Measurements from ENCODE around the gene CD68. TPM values are rescaled to one million over a fixed set of nuclear protein-coding genes. Genes with fewer than 3 reads are reported as not detected.

Gene CD68
- total RNA-seq, result 10 to 100 TPM; 32.5 to 33.9 TPM

GRCh38 chr17:7579001-7579833, at the start of gene CD68:
CD68 (plus strand) TSS chr17:7579638; CDS start chr17:7579678, 40 bp downstream.
- Mint-ChIP-seq H3K9me3 (no peaks in the 10 kb centered on the region), H3K4me1 (peaks cover 68% of the 10 kb centered on the region), H3K4me3 (peak within 1 kb of the TSS; percentile 80), H3K36me3 (peaks cover 47% of the 10 kb centered on the region), H3K27me3 (no peaks in the 10 kb centered on the region), H3K27ac (peak within 1 kb of the TSS; percentile 96)
- DNase-seq (peak; percentile 61), ATAC-seq (ENCODE audit: low read depth) (peak; percentile 51)
- POLR2A ChIA-PET, result interaction anchor here (0.6 to 2.5 kb wide), 14 partner anchors 9 to 144 kb away, joined by 3 to 14 read pairs (median 4); partner anchors contain the start of genes FXR2, SAT2, SENP3 and SOX15

GRCh38 chr17:7530023-7530900, 49.2 kb upstream of the CD68 start:
- no peak for DNase-seq
- Mint-ChIP-seq H3K4me3 (no peak overlapping the region), H3K27ac (no peak overlapping the region), H3K4me1 (peaks cover 2% of the 10 kb centered on the region), H3K9me3 (peaks cover 14% of the 10 kb centered on the region), H3K27me3 (no peaks in the 10 kb centered on the region), H3K36me3 (peaks cover 7% of the 10 kb centered on the region)
- POLR2A ChIA-PET, result no interaction called here
- no peak for ATAC-seq (ENCODE audit: low read depth)

DNA sequence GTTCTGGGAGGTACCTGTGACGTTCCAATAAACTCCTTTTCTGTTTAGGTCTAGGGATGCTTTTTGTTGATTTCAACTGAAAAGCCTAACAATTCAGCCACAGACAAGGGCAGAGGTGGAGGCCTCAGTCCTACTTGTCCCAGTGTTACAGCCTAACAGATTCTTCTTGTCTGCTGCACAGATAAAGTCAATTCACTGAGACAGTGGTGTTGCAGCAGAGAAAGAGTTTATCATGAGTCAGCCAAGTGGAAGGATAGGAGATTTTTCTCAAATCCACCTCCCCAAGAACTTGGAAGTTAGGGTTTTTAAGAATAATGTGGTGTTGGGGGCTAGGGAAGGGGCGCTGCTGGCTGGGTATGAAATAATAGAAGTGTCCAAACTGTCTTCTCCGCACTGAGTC, 41.4 kb upstream of the CD68 start:
- ATAC-seq (ENCODE audit: low read depth) (no peak), DNase-seq (no peak)
- Mint-ChIP-seq H3K27me3 (peaks cover 2% of the 10 kb centered on the region), H3K27ac (no peak overlapping the region), H3K4me1 (peaks cover 2% of the 10 kb centered on the region), H3K36me3 (peaks cover 5% of the 10 kb centered on the region), H3K4me3 (no peak overlapping the region), H3K9me3 (peaks cover 6% of the 10 kb centered on the region)
- POLR2A ChIA-PET, result interaction anchor here (1.0 kb wide), 1 partner anchor 12 kb away, joined by 3 read pairs; no protein-coding TSS in a partner anchor

GRCh38 chr17:7538891-7539545, 40.4 kb upstream of the CD68 start:
- ATAC-seq (ENCODE audit: low read depth) (no peak), DNase-seq (no peak)
- Mint-ChIP-seq H3K27ac (no peak overlapping the region), H3K36me3 (peaks cover 5% of the 10 kb centered on the region), H3K27me3 (peaks cover 6% of the 10 kb centered on the region), H3K4me3 (no peak overlapping the region), H3K4me1 (peaks cover 4% of the 10 kb centered on the region), H3K9me3 (peaks cover 6% of the 10 kb centered on the region)
- POLR2A ChIA-PET, result interaction anchor here (1.0 kb wide), 1 partner anchor 11 kb away, joined by 3 read pairs; no protein-coding TSS in a partner anchor

DNA sequence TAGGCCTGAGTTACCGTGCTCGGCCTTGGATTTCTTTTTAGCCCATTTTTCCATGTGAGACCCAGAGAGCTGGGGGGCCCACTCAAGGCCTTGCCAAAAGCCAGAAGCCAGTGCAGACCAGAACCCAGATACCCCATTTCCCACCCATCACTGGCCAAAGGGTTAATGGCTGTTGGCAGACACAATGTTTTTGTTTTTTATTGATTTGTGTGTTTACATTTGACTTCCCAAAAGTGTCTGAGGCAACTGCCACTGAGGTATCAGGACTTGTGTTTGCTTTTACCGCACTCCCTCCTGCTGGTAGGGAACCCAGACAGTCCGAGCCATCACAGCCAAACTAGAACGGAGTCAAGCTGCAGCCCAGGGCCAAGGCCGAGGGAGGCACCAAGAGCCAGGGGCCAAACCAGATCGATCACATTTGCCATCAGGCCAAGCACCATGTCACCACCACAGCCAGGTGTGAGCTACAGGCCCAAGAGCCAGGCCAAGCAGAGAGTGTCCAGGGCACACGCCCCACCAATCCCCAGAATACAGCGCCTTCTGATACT, 38.3 kb upstream of the CD68 start:
- H3K4me3 Mint-ChIP-seq, result no peak overlapping the region
- ATAC-seq (ENCODE audit: low read depth) (no peak), DNase-seq (no peak)
- POLR2A ChIA-PET, result no interaction called here
- peaks cover 5% of the 10 kb centered on the region for H3K36me3 Mint-ChIP-seq
- H3K4me1 Mint-ChIP-seq, result peaks cover 2% of the 10 kb centered on the region
- H3K27ac Mint-ChIP-seq, result no peak overlapping the region
- peaks cover 6% of the 10 kb centered on the region for H3K9me3 Mint-ChIP-seq
- H3K27me3 Mint-ChIP-seq, result peaks cover 6% of the 10 kb centered on the region

DNA sequence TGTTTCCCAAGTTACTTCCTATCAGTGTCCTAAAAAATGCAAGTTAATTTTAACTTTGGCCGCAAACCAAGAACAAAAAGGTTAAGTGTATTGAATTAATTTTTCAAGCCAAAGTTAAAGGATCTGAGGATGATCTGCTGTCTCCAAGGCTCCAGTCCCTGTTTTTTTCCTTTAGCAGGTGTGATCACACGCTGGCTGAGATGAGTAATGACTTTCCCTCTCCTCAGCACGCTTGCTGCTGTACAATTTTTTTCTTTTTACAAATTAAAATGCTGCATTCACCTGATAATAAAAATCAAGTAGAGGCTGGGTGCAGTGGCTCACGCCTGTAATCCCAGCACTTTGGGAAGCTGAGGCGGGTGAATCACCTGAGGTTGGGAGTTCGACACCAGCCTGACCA, 34.5 kb upstream of the CD68 start:
- Mint-ChIP-seq H3K27me3 (peaks cover 5% of the 10 kb centered on the region), H3K9me3 (no peaks in the 10 kb centered on the region), H3K4me1 (peaks cover 15% of the 10 kb centered on the region), H3K36me3 (peaks cover 12% of the 10 kb centered on the region), H3K27ac (no peak overlapping the region), H3K4me3 (no peak overlapping the region)
- no peak for ATAC-seq (ENCODE audit: low read depth)
- POLR2A ChIA-PET, result no interaction called here
- DNase-seq, result no peak

DNA sequence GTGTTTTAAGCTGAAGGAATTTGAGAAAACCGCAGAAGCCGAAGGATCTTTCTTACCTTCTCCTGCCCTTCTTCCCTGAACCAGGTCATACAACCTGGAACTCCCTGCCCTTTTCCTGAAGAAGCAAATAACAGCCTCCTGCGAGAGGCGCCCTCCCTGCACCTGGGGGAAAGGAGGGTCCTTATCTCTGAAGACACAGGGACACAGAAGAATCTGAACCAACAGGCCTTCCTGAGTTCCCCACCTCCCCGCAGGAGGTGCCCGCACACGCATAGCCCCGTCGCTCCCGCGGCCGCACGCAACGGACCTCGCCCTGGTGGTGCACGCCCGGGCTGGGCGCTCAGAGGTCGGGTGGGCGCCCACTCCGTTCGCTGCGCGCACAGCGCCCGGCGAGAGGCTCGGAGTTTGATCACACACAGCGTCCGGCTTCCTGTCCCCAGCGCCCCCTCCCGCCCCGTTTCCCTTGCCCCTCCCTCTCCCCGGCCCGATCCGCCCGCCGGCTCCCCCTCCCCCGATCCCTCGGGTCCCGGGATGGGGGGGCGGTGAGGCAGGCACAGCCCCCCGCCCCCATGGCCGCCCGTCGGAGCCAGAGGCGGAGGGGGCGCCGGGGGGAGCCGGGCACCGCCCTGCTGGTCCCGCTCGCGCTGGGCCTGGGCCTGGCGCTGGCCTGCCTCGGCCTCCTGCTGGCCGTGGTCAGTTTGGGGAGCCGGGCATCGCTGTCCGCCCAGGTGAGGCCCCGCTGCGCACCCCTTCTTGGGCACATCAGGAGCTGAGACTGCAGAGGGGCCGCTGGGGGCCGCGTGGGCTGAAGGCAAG, 30.6 kb upstream of the CD68 start, which contains the start of gene TNFSF12:
Gene TNFSF12 (plus strand): TSS at position 474 of the 816 bp plus-strand sequence. CDS start 96 bp downstream, at position 570.
- peak; percentile 77 for DNase-seq
- peaks cover 4% of the 10 kb centered on the region for H3K27me3 Mint-ChIP-seq
- peak within 1 kb of the TSS; percentile 97 for H3K27ac Mint-ChIP-seq
- H3K4me3 Mint-ChIP-seq, result peak within 1 kb of the TSS; percentile 100
- peaks cover 43% of the 10 kb centered on the region for H3K4me1 Mint-ChIP-seq
- POLR2A ChIA-PET, result interaction anchor here (0.7 to 2.9 kb wide), 9 partner anchors 10 to 138 kb away, joined by 3 to 10 read pairs (median 5); partner anchors contain the start of genes CD68, POLR2A, TNFSF13 and ZBTB4
- peak; percentile 62 for ATAC-seq (ENCODE audit: low read depth)
- peaks cover 28% of the 10 kb centered on the region for H3K36me3 Mint-ChIP-seq
- no peaks in the 10 kb centered on the region for H3K9me3 Mint-ChIP-seq

DNA sequence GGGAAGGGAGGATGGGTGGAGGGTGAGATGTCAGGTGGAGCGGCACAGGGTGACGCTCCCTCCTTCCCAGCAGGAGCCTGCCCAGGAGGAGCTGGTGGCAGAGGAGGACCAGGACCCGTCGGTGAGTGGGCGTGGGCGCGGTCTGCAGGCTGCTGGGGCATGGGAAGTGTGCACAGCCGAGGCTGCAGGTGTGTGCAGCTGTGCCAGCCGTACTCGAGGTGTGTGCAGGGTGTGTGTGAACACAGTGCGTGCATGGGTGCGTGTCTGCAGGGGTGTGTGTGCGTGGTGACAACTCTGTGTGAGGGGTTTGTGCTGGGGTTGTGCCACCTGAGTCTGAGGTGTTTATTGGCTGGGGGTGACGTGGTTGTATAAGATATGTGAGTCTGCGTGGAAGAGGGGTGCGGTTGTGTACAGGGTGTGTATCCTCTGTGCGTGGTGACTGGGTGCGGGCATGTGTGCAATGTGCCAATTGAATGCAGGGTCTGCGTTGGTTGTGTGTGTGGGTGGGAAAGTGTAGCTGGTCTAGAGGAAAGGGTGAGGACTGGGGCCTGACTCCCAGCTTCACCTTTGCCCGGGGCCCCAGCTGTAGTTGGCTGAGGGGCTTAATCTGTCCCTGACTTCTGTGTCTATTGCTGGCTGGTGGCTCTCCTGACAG, 29.9 kb upstream of the CD68 start:
- Mint-ChIP-seq H3K27ac (peak overlapping the region; percentile 97), H3K4me3 (peak overlapping the region; percentile 100), H3K36me3 (peaks cover 31% of the 10 kb centered on the region), H3K27me3 (no peaks in the 10 kb centered on the region), H3K4me1 (peaks cover 46% of the 10 kb centered on the region), H3K9me3 (no peaks in the 10 kb centered on the region)
- ATAC-seq (ENCODE audit: low read depth) (peak; percentile 37), DNase-seq (peak; percentile 66)
- POLR2A ChIA-PET, result interaction anchor here (0.7 to 2.9 kb wide), 8 partner anchors 9 to 137 kb away, joined by 3 to 8 read pairs (median 4); partner anchors contain the start of genes CD68, POLR2A and TNFSF13

- H3K4me1 Mint-ChIP-seq, result peaks cover 49% of the 10 kb centered on the region
- DNase-seq (no peak), ATAC-seq (ENCODE audit: low read depth) (no peak)
- peaks cover 35% of the 10 kb centered on the region for H3K36me3 Mint-ChIP-seq
- no peaks in the 10 kb centered on the region for H3K9me3 Mint-ChIP-seq
- H3K4me3 Mint-ChIP-seq, result peak overlapping the region; percentile 100
- peak overlapping the region; percentile 97 for H3K27ac Mint-ChIP-seq
- POLR2A ChIA-PET, result interaction anchor here (0.5 to 1.6 kb wide), 7 partner anchors 8 to 136 kb away, joined by 3 to 5 read pairs (median 4); partner anchors contain the start of genes POLR2A and TNFSF13
- no peaks in the 10 kb centered on the region for H3K27me3 Mint-ChIP-seq
Measured at GRCh38 chr17:7550344-7550743, 29.1 kb upstream of the CD68 start.

GRCh38 chr17:7551396-7551795, 28.0 kb upstream of the CD68 start:
- H3K4me3 Mint-ChIP-seq, result peak overlapping the region; percentile 100
- H3K9me3 Mint-ChIP-seq, result no peaks in the 10 kb centered on the region
- H3K27ac Mint-ChIP-seq, result peak overlapping the region; percentile 93
- no peak for DNase-seq
- H3K27me3 Mint-ChIP-seq, result no peaks in the 10 kb centered on the region
- ATAC-seq (ENCODE audit: low read depth), result no peak
- POLR2A ChIA-PET, result interaction anchor here (1.7 to 2.4 kb wide), 4 partner anchors 10 to 167 kb away, joined by 3 to 12 read pairs (median 8); partner anchors contain the start of genes POLR2A and SENP3
- peaks cover 56% of the 10 kb centered on the region for H3K4me1 Mint-ChIP-seq
- H3K36me3 Mint-ChIP-seq, result peaks cover 40% of the 10 kb centered on the region

GRCh38 chr17:7552621-7553051, 26.8 kb upstream of the CD68 start:
- DNase-seq, result peak; percentile 53
- peak overlapping the region; percentile 93 for H3K27ac Mint-ChIP-seq
- H3K27me3 Mint-ChIP-seq, result no peaks in the 10 kb centered on the region
- H3K4me3 Mint-ChIP-seq, result peak overlapping the region; percentile 75
- peak; percentile 80 for ATAC-seq (ENCODE audit: low read depth)
- H3K4me1 Mint-ChIP-seq, result peaks cover 60% of the 10 kb centered on the region
- POLR2A ChIA-PET, result interaction anchor here (0.6 to 2.4 kb wide), 19 partner anchors 8 to 290 kb away, joined by 3 to 12 read pairs (median 4); partner anchors contain the start of genes ACAP1, CD68, PLSCR3 and POLR2A
- peaks cover 40% of the 10 kb centered on the region for H3K36me3 Mint-ChIP-seq
- no peaks in the 10 kb centered on the region for H3K9me3 Mint-ChIP-seq

Data from activated naive CD8-positive, alpha-beta T cell treated with anti-CD3 and anti-CD28 coated beads, Interleukin-2, amount 10 ng/mL, durations not matched to agents 7 days and 5 days (primary cell).